ENCODE results near the gene BOLA1. TPM values are rescaled to one million over a fixed set of nuclear protein-coding genes. Genes with fewer than 3 reads are reported as not detected.

BOLA1 gene
- total RNA-seq, 2 experiments from 2014 or later: 24.4 to 28.6 TPM

DNA sequence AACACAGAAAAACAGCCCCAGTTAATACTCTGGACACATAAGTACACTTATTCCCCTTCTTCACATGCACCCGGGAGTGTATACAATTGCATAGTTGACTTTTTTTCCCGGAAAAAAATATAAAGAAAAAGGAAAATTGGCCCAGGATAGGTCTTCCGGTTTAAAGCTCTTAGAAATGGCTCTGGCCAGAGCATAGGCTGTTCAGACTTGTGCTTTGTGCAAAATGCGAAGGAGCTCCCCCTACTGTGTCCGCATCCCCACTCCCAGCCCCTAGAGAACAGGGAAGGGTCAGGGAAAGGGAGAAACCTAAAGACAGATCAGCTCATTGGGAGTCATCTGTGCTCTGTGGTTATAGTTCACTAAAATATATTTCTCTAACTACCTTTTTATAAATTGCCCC, 42.8 kb downstream of the BOLA1 start:
- no peak for DNase-seq
- H3K4me3 Mint-ChIP-seq: no peak overlapping the region
- peaks cover 12% of the 10 kb centered on the region for H3K36me3 Mint-ChIP-seq
- H3K27ac Mint-ChIP-seq: no peak overlapping the region
- ATAC-seq: no peak
- peaks cover 33% of the 10 kb centered on the region for H3K4me1 Mint-ChIP-seq
- H3K27me3 Mint-ChIP-seq: no peaks in the 10 kb centered on the region
- no peaks in the 10 kb centered on the region for H3K9me3 Mint-ChIP-seq (ENCODE audit: low read depth)
- CTCF ChIA-PET: interaction anchor here (0.8 to 1.1 kb wide), 3 partner anchors 16 to 20 kb away, joined by 3 read pairs; no protein-coding TSS in a partner anchor

DNA sequence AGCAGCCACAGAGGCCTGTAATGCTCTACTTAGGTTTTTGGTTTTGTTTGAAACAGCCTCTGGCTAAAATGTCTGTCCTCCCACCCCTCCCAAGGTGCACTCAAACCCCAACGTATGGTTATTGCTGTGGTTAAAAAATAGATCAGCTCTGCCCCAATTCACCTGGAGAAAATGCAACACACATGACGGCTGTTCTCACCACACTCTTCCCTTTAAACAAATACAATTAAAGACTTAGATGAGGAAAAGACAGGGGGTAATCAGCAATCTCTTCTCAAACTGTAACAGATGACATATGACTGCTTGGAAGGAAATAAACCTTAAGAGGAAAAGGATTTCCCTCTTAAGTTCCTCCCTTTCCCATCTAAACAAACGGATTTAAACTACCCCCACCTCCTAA, 43.5 kb downstream of the BOLA1 start:
- Mint-ChIP-seq H3K27me3 (no peaks in the 10 kb centered on the region), H3K4me1 (peaks cover 26% of the 10 kb centered on the region), H3K9me3 (ENCODE audit: low read depth) (no peaks in the 10 kb centered on the region), H3K27ac (peak overlapping the region; percentile 56), H3K4me3 (no peak overlapping the region), H3K36me3 (peaks cover 12% of the 10 kb centered on the region)
- no peak for ATAC-seq
- CTCF ChIA-PET: interaction anchor here (1.0 to 1.1 kb wide), 2 partner anchors 16 to 19 kb away, joined by 3 read pairs; no protein-coding TSS in a partner anchor
- DNase-seq: no peak

DNA sequence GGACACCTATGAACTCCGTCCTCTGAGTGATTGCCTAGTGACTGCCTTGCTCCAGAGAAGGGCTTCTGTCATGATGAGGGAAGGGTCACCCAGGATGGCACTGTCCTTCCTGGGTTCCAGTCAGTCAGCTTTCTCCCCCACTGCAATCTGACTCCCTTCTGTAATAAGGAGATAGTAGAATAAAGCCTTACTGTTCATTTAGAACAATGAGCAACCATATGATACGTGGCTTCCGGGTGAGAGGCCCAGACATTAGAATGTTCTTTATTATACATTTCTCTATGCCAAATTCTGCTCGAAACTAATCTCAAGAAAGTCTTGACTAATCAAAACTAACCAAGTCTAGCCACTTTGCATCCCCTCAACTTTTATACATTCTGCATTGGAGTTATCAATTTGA, 45.8 kb downstream of the BOLA1 start:
- Mint-ChIP-seq H3K27ac (no peak overlapping the region), H3K27me3 (no peaks in the 10 kb centered on the region), H3K4me1 (peaks cover 10% of the 10 kb centered on the region), H3K4me3 (no peak overlapping the region), H3K9me3 (ENCODE audit: low read depth) (no peaks in the 10 kb centered on the region), H3K36me3 (peaks cover 14% of the 10 kb centered on the region)
- ATAC-seq (no peak), DNase-seq (no peak)
- CTCF ChIA-PET: interaction anchor here (1.1 to 1.4 kb wide), 2 partner anchors 17 to 242 kb away, joined by 3 to 4 read pairs; no protein-coding TSS in a partner anchor

DNA sequence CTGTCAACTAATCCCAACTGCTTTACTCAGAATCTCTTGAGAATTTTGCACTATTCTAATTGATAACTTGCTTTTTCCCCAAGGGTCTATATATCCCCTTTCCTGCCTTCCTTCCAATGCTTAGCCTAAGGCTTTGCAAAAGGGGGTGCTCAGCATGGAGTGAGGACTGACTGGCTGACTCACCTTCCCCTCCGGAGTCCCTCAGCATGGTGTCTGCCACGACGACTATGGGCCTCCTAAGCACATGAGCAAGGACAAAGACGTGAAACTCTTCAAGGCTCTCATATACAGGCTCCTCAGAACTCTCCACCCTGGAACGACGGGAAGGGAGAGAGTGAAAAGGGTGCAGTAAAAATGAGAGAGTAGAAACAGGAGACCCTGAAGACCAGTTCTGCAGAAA, 50.5 kb downstream of the BOLA1 start:
- Mint-ChIP-seq H3K27ac (no peak overlapping the region), H3K27me3 (no peaks in the 10 kb centered on the region), H3K4me3 (no peak overlapping the region), H3K9me3 (ENCODE audit: low read depth) (no peaks in the 10 kb centered on the region), H3K4me1 (no peaks in the 10 kb centered on the region), H3K36me3 (peaks cover 18% of the 10 kb centered on the region)
- DNase-seq: no peak
- no peak for ATAC-seq
- CTCF ChIA-PET: no interaction called here

Other genes starting within 250 kb of the BOLA1 start
- gene FCGR1A, start 116.9 kb upstream of the BOLA1 start, total RNA-seq: under 1 TPM in 1 of 2 experiments, not detected in 1; 0.70 TPM
- 10 to 100 TPM; 15.8 to 17.1 TPM for gene SV2A, start 18.3 kb downstream of the BOLA1 start, total RNA-seq
- gene SF3B4, start 28.2 kb downstream of the BOLA1 start, total RNA-seq: 100 to 1,000 TPM in 1 of 2 experiments, 10 to 100 TPM in 1; 79.4 to 109 TPM
- gene MTMR11, start 37.3 kb downstream of the BOLA1 start, total RNA-seq: 1 to 10 TPM; 2.0 to 2.9 TPM
- gene OTUD7B, start 111.2 kb downstream of the BOLA1 start, total RNA-seq: 10 to 100 TPM; 16.4 to 19.7 TPM
- gene VPS45, start 168.2 kb downstream of the BOLA1 start, total RNA-seq: 10 to 100 TPM; 34.7 to 35.9 TPM